ENCODE measurements around the gene CELA2A.
A peak's percentile ranks its signal among the peaks of the same experiment; 100 is the strongest.
"Not testable (repeated sequence)": the region's sequence is repeated elsewhere in the genome, so short reads cannot be mapped to it uniquely, and the experiment has no call there.

The CELA2A gene

GRCh38 chr1:15454256-15454655 is 2.3 kb upstream of the CELA2A start:
- Histone ChIP-seq H3K27ac (ENCODE audit: poor library complexity, severe bottlenecking) (no peak overlapping the region), H3K4me1 (ENCODE audit: insufficient read depth, poor library complexity, severe bottlenecking) (no peaks in the 10 kb centered on the region), H3K4me3 (ENCODE audit: severe bottlenecking) (no peak overlapping the region), H3K36me3 (ENCODE audit: low read depth) (no peaks in the 10 kb centered on the region), H3K9me3 (ENCODE audit: severe bottlenecking) (no peaks in the 10 kb centered on the region), H3K27me3 (ENCODE audit: insufficient read depth, poor library complexity, severe bottlenecking) (no peaks in the 10 kb centered on the region)
- DNase-seq (ENCODE audit: low spot score) (no peak), ATAC-seq (ENCODE audit: low read depth) (peak; percentile 61)
- no peak for TF ChIP-seq CTCF (IDR thresholded peaks at IDR 0.05; ENCODE audit: poor library complexity, severe bottlenecking)

GRCh38 chr1:15455522-15455921 is 1.0 kb upstream of the CELA2A start:
- no peak for DNase-seq (ENCODE audit: low spot score)

GRCh38 chr1:15457585-15457984 is 1.1 kb downstream of the CELA2A start:
- no peak overlapping the region for H3K4me3 ChIP-seq (ENCODE audit: severe bottlenecking)
- H3K36me3 ChIP-seq (ENCODE audit: low read depth), result no peaks in the 10 kb centered on the region
- no peak overlapping the region for H3K27ac ChIP-seq (ENCODE audit: poor library complexity, severe bottlenecking)
- H3K27me3 ChIP-seq (ENCODE audit: insufficient read depth, poor library complexity, severe bottlenecking), result no peaks in the 10 kb centered on the region
- no peaks in the 10 kb centered on the region for H3K4me1 ChIP-seq (ENCODE audit: insufficient read depth, poor library complexity, severe bottlenecking)
- DNase-seq (ENCODE audit: low spot score) (no peak), ATAC-seq (ENCODE audit: low read depth) (no peak)
- TF ChIP-seq CTCF (IDR thresholded peaks at IDR 0.05; ENCODE audit: poor library complexity, severe bottlenecking), result no peak
- H3K9me3 ChIP-seq (ENCODE audit: severe bottlenecking), result no peaks in the 10 kb centered on the region

More at GRCh38 chr1:15455522-15455921, 1.0 kb upstream of the CELA2A start:
- no peak overlapping the region for H3K4me3 ChIP-seq (ENCODE audit: severe bottlenecking)
- ATAC-seq (ENCODE audit: low read depth), result 0 out of 3 replicates have a peak, but pooled peaks have one; percentile 14
- TF ChIP-seq CTCF (IDR thresholded peaks at IDR 0.05; ENCODE audit: poor library complexity, severe bottlenecking), result no peak
- no peaks in the 10 kb centered on the region for H3K4me1 ChIP-seq (ENCODE audit: insufficient read depth, poor library complexity, severe bottlenecking)
- no peaks in the 10 kb centered on the region for H3K36me3 ChIP-seq (ENCODE audit: low read depth)
- no peaks in the 10 kb centered on the region for H3K9me3 ChIP-seq (ENCODE audit: severe bottlenecking)
- no peak overlapping the region for H3K27ac ChIP-seq (ENCODE audit: poor library complexity, severe bottlenecking)
- no peaks in the 10 kb centered on the region for H3K27me3 ChIP-seq (ENCODE audit: insufficient read depth, poor library complexity, severe bottlenecking)

DNA sequence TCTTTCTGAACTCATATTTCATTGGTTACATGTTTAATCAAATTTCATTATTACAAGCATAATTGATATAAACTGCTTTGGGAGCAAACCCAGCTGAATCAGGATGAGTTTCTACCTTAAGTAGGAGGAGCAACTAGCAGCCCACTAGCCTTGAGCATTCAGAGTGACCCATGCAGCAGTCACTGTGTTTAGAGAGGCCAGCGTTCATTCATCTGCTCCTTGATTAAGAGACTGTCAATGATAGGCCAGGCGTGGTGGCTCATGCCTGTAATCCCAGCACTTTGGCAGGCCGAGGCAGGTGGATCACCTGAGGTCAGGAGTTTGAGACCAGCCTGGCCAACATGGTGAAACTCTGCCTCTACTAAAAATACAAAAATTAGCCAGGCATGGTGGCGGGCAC is 1.9 kb downstream of the CELA2A start:
- H3K27me3 ChIP-seq (ENCODE audit: insufficient read depth, poor library complexity, severe bottlenecking); H3K9me3 ChIP-seq (ENCODE audit: severe bottlenecking); DNase-seq (ENCODE audit: low spot score); ATAC-seq (ENCODE audit: low read depth); H3K27ac ChIP-seq (ENCODE audit: poor library complexity, severe bottlenecking); H3K4me3 ChIP-seq (ENCODE audit: severe bottlenecking); H3K4me1 ChIP-seq (ENCODE audit: insufficient read depth, poor library complexity, severe bottlenecking); H3K36me3 ChIP-seq (ENCODE audit: low read depth): not testable (repeated sequence)

DNA sequence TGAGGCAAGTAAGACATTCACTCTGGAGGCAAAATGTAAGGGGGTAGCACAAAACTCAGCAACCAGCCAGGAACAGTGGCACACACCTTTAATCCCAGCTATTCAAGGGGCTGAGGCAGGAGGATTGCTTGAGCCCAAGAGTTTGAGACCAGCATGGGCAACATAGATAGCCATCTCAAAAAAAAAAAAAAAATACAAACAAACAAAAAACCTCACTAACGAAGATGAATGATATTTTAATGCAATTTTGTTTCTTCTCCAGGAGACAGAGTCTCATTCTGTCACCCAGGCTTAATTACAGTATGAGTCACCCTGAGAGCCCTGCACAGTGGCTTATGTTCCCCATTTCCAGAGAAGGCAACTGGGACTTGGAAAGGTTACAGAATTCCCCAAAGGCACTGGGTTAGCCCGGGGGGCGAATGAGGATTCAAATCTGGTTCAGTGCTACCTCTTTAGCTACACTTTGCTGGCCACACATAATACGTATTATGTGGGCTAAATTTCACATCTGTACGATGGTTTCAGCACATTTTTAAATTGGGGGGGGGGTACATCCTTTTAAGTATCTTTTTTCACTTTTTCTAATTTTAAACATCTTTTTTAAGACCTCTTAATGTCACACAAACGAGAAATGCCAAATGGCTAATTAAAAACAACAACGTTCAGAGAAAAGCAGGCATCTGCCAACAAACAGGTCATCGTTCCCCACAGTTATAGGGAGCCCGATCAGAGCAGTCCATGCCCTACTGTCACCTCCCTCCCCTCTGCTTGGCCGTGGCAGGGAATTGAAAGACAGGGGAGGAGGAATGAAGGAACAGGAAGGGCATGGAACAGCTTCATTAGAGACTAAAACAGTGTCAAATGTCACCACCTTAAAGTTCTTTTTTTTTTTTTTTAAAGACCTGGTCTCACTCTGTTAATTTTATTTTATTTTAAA is 3.5 kb downstream of the CELA2A start:
- ATAC-seq (ENCODE audit: low read depth) (peak; percentile 34; the same call in 2 of the 3 replicates), DNase-seq (ENCODE audit: low spot score) (no peak)
- no peak for TF ChIP-seq CTCF (IDR thresholded peaks at IDR 0.05; ENCODE audit: poor library complexity, severe bottlenecking)
- no peaks in the 10 kb centered on the region for H3K36me3 ChIP-seq (ENCODE audit: low read depth)
- no peaks in the 10 kb centered on the region for H3K27me3 ChIP-seq (ENCODE audit: insufficient read depth, poor library complexity, severe bottlenecking)
- H3K9me3 ChIP-seq (ENCODE audit: severe bottlenecking), result no peaks in the 10 kb centered on the region
- H3K27ac ChIP-seq (ENCODE audit: poor library complexity, severe bottlenecking), result no peak overlapping the region
- H3K4me1 ChIP-seq (ENCODE audit: insufficient read depth, poor library complexity, severe bottlenecking), result peaks cover 8% of the 10 kb centered on the region
- no peak overlapping the region for H3K4me3 ChIP-seq (ENCODE audit: severe bottlenecking)

Measured in RWPE2 (cell line).